Fibroblast of skin of left biceps (primary cell): Measurements from ENCODE around the gene ZNF239.
"Not testable (repeated sequence)": the region's sequence is repeated elsewhere in the genome, so short reads cannot be mapped to it uniquely, and the experiment has no call there.

Source experiments
- DNase-seq, 2 experiments: peaks; one replicate each; pipeline ENCODE4 v3.0.0-alpha.2; 2013; ENCODE audit warnings: low read depth in 2 of 2

Gene ZNF239

GRCh38 chr10:43576580-43576979, 2.2 kb upstream of the ZNF239 start:
- DNase-seq: no peak

- no peak for DNase-seq
These were observed 1.6 kb upstream of the ZNF239 start for GRCh38 chr10:43576062-43576461.

- DNase-seq: no peak
These were observed 490 bp upstream of the ZNF239 start for GRCh38 chr10:43574906-43575305.

- no peak for DNase-seq
These were observed 991 bp downstream of the ZNF239 start for GRCh38 chr10:43573250-43574000.

- DNase-seq: no peak
These were observed 3.4 kb downstream of the ZNF239 start for GRCh38 chr10:43570971-43571370.

GRCh38 chr10:43569681-43570080, 4.7 kb downstream of the ZNF239 start:
- DNase-seq: no peak

- no peak for DNase-seq
These were observed 17.2 kb downstream of the ZNF239 start for GRCh38 chr10:43557214-43557613.

GRCh38 chr10:43543746-43544145, 30.7 kb downstream of the ZNF239 start:
- DNase-seq: not testable (repeated sequence)

GRCh38 chr10:43524434-43525247, 49.8 kb downstream of the ZNF239 start:
- no peak for DNase-seq
